ENCODE data around the gene ZNF554. TPM values are rescaled to one million over a fixed set of nuclear protein-coding genes. Genes with fewer than 3 reads are reported as not detected.
"Not testable (repeated sequence)": the region's sequence is repeated elsewhere in the genome, so short reads cannot be mapped to it uniquely, and the experiment has no call there.

The ZNF554 gene
- total RNA-seq, 1 donor from 2014 or later = 2.8 TPM

- ATAC-seq (no peak), DNase-seq (ENCODE audit: low spot score) (no peak)
Observed at GRCh38 chr19:2865334-2866100, 45.8 kb downstream of the ZNF554 start.

GRCh38 chr19:2866495-2867024 is 46.9 kb downstream of the ZNF554 start:
- no peak for DNase-seq (ENCODE audit: low spot score)
- no peak for ATAC-seq

- no peak for DNase-seq (ENCODE audit: low spot score)
Observed at GRCh38 chr19:2867025-2867991, 47.6 kb downstream of the ZNF554 start, which contains the start of gene ZNF556. ZNF556 (plus strand) TSS chr19:2867335; CDS start chr19:2867422, 87 bp downstream.

GRCh38 chr19:2869618-2870017 is 50.0 kb downstream of the ZNF554 start:
- ATAC-seq (no peak), DNase-seq (ENCODE audit: low spot score) (no peak)

More at GRCh38 chr19:2867025-2867991, 47.6 kb downstream of the ZNF554 start, which contains the start of gene ZNF556:
- no peak for ATAC-seq

GRCh38 chr19:2872175-2872574 is 52.5 kb downstream of the ZNF554 start:
- DNase-seq (ENCODE audit: low spot score); ATAC-seq: not testable (repeated sequence)

- no peak for DNase-seq (ENCODE audit: low spot score)
- no peak for ATAC-seq
Observed at GRCh38 chr19:2877398-2878331, 58.0 kb downstream of the ZNF554 start.

- DNase-seq (ENCODE audit: low spot score) (no peak), ATAC-seq (no peak)
Observed at GRCh38 chr19:2883686-2884439, 64.2 kb downstream of the ZNF554 start.

- ATAC-seq (no peak), DNase-seq (ENCODE audit: low spot score) (no peak)
Observed at GRCh38 chr19:2885736-2886135, 66.1 kb downstream of the ZNF554 start.

Other genes with a start within 250 kb of the ZNF554 start
- 4.0 TPM for gene GNG7, start 117.2 kb upstream of the ZNF554 start, total RNA-seq
- gene DIRAS1, start 98.5 kb upstream of the ZNF554 start, total RNA-seq = 0.10 TPM
- gene SLC39A3, start 79.9 kb upstream of the ZNF554 start, total RNA-seq = 18.6 TPM
- gene SGTA, start 36.6 kb upstream of the ZNF554 start, total RNA-seq = 25.7 TPM
- 33.5 TPM for gene THOP1, start 34.4 kb upstream of the ZNF554 start, total RNA-seq
- gene ZNF555, start 21.6 kb downstream of the ZNF554 start, total RNA-seq = 2.0 TPM
- not detected for gene ZNF556, start 47.5 kb downstream of the ZNF554 start, total RNA-seq
- 1.2 TPM for gene ZNF57, start 81.1 kb downstream of the ZNF554 start, total RNA-seq
- gene ZNF77, start 125.1 kb downstream of the ZNF554 start, total RNA-seq = 1.4 TPM
- 3.6 TPM for gene TLE6, start 157.7 kb downstream of the ZNF554 start, total RNA-seq
- gene TLE2, start 209.4 kb downstream of the ZNF554 start, total RNA-seq = 12.8 TPM
- gene TLE5, start 242.6 kb downstream of the ZNF554 start, total RNA-seq = 153 TPM